Gastroesophageal sphincter (tissue), 4 donors: ENCODE measurements around the gene TADA3. TPM values are rescaled to one million over a fixed set of nuclear protein-coding genes. Genes with fewer than 3 reads are reported as not detected.

Experiments used
- ATAC-seq: fragments of 150-250 bp; one replicate; pipeline ENCODE4 v1.9.1; 2016; ENCODE audit warnings: mild to moderate bottlenecking, moderate library complexity
- H3K27ac ChIP-seq, 4 donors: fragments of 200-600 bp; sonication (generic) in 3 of 4; 1 replicate in 3 of 4; 2 replicates in 1 of 4; pipeline ENCODE4 v1.5.1; 2016 to 2019
- H3K27me3 ChIP-seq: fragments of 200-600 bp; sonication (generic); one replicate; pipeline ENCODE4 v1.5.1; 2019
- H3K36me3 ChIP-seq, 2 donors: fragments of 200-600 bp; sonication (generic); one replicate each; pipeline ENCODE4 v1.5.1; 2019; ENCODE audit warnings: control low read depth in 1 of 2
- H3K4me1 ChIP-seq, 3 donors: fragments of 200-600 bp; sonication (generic); 1 replicate in 2 of 3; 2 replicates in 1 of 3; pipeline ENCODE4 v1.5.1; 2016 to 2019; ENCODE audit warnings: control low read depth in 2 of 3
- H3K4me3 ChIP-seq, 2 donors: fragments of 200-600 bp; sonication (generic); one replicate each; pipeline ENCODE4 v1.5.1; 2019; ENCODE audit warnings: mild to moderate bottlenecking in 1 of 2, moderate library complexity in 1 of 2
- H3K9me3 ChIP-seq, 3 donors: fragments of 200-600 bp; sonication (generic); one replicate each; pipeline ENCODE4 v1.5.1; 2017 to 2019; ENCODE audit warnings: control low read depth in 2 of 3
- EP300 ChIP-seq: sonication (generic); formaldehyde crosslinking; IDR thresholded peaks from one replicate; pipeline ENCODE4 v1.6.1; 2017; ENCODE audit warnings: antibody characterized with exemption, mild to moderate bottlenecking
- POLR2A ChIP-seq, 2 donors: fragments of 450-650 bp; IDR thresholded peaks; one replicate each; pipeline ENCODE4 v1.6.1; 2017; ENCODE audit warnings: antibody characterized with exemption in 2 of 2, mild to moderate bottlenecking in 2 of 2, moderate library complexity in 1 of 2
- POLR2AphosphoS5 ChIP-seq: sonication (generic); formaldehyde crosslinking; IDR thresholded peaks from one replicate; pipeline ENCODE4 v1.6.1; 2017; ENCODE audit warnings: antibody characterized with exemption
- WGBS, 2 donors: methylation state at CpG; one replicate each; pipeline ENCODE4 v1.1.5; 2018; ENCODE audit warnings: low coverage in 1 of 2; 5-methylcytosine and 5-hydroxymethylcytosine counted together
- total RNA-seq, 4 donors: library from RNA; depleted of rRNA; stranded (reverse); fragments of >200 nt; gene quantifications; one replicate each; pipeline ENCODE4 v1.1.0, GENCODE V29; 2016
- TF ChIP-seq, protein P1 (sequence below), 4 experiments: fragments of 200-600 bp in 2 of 4; fragments of 450-650 bp in 2 of 4; sonication (generic) in 1 of 4; IDR thresholded peaks; one replicate each; pipeline ENCODE4 v1.5.1; 2017 to 2019; ENCODE audit warnings: antibody characterized with exemption in 4 of 4, mild to moderate bottlenecking in 2 of 4, moderate library complexity in 2 of 4

The TADA3 gene
- total RNA-seq, 4 donors from 2014 or later, result 54.6 to 82.2 (median 66.0) TPM

DNA sequence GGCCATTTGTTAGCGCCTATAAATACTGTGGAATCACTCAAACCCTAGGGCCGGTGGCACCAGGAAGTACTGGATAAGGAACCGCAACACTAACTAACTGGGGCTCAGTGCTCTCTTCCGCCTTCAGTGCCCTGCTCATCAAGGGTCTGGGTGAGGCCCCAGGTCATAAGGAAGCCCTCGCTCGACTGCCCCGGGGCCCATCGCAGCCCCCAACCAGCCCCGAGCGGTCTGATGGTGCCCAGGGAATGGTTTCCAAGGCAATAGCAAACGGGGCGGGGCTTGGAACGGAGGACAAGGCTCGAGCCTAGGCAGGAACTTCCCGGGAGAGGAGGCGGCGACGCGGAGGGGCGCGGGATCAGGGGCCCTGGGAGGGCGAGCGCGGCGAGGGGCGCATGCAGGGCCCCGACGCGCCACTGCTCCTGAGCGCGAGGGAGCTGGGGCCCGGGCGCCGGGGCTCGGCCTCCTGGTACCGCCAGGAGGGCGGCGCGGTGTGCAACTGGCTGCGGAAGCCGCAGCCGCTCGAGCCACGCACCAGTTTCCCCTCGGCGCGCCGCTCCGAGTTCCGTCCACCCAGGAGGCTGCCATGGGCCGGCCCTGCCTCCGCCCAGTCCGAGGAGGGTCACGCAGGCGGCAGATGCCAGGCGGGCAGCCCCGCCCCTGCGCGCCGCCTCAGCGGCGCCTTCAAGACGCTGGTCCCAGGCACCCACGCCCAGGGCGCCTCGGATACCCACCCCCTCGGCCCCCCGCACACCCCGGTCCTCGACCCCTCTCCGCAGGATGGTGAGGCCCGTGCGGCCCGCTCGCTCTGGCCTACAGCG, 17.6 kb upstream of the TADA3 start, which contains the start of gene TTLL3:
Gene TTLL3, plus strand, starts transcription at position 648 of the 818 bp plus-strand sequence. CDS start 400 bp downstream, outside the sequence.
- peaks cover 0 to 45% of the 10 kb centered on the region in 2 donors for H3K36me3 ChIP-seq
- WGBS, 2 donors, result 9 to 40% methylated on average over 1 to 6 of the region's 76 CpGs
- H3K27ac ChIP-seq, result peak within 1 kb of the TSS; percentile 93 to 98 (median 95)
- H3K4me3 ChIP-seq, result peak within 1 kb of the TSS; percentile 77 to 85
- H3K9me3 ChIP-seq, result no peaks in the 10 kb centered on the region
- peak; percentile 90 for ATAC-seq
- H3K4me1 ChIP-seq, result peaks cover 0 to 31% (median 8%) of the 10 kb centered on the region in 3 donors
- no peaks in the 10 kb centered on the region for H3K27me3 ChIP-seq
- TF ChIP-seq POLR2AphosphoS5, result peak; percentile 59
- TF ChIP-seq POLR2A (IDR thresholded peaks at IDR 0.05), result peak; percentile 74 to 75
- TF ChIP-seq, protein P1, sequence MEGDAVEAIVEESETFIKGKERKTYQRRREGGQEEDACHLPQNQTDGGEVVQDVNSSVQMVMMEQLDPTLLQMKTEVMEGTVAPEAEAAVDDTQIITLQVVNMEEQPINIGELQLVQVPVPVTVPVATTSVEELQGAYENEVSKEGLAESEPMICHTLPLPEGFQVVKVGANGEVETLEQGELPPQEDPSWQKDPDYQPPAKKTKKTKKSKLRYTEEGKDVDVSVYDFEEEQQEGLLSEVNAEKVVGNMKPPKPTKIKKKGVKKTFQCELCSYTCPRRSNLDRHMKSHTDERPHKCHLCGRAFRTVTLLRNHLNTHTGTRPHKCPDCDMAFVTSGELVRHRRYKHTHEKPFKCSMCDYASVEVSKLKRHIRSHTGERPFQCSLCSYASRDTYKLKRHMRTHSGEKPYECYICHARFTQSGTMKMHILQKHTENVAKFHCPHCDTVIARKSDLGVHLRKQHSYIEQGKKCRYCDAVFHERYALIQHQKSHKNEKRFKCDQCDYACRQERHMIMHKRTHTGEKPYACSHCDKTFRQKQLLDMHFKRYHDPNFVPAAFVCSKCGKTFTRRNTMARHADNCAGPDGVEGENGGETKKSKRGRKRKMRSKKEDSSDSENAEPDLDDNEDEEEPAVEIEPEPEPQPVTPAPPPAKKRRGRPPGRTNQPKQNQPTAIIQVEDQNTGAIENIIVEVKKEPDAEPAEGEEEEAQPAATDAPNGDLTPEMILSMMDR (IDR thresholded peaks at IDR 0.05), result peak in 2 of 4 experiments; percentile 21
- TF ChIP-seq EP300, result no peak

DNA sequence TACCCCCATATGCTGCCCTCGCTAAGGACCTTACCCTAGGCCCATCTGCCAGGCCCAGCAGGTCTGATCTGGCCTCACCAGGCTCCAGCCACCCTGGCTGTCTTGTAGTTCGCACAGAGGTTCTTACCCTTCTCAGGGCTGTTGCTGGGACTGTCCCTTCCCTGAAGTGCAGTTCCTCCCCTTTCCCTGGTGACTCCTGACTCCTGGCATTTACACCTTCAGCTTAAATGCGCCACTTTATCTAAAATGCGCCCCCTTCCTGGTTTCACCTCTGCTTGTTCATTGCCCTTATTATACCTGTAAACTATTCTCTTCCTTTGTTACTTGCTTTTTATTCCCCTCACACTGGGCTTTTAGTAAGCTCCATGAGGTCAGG, 17.0 kb upstream of the TADA3 start:
- H3K27me3 ChIP-seq, result no peaks in the 10 kb centered on the region
- H3K27ac ChIP-seq, result peak overlapping the region; percentile 93 to 98 (median 95)
- ATAC-seq, result no peak
- H3K4me3 ChIP-seq, result peak overlapping the region; percentile 77 to 85
- TF ChIP-seq POLR2A (IDR thresholded peaks at IDR 0.05) (no peak), EP300 (no peak), POLR2AphosphoS5 (no peak)
- TF ChIP-seq, protein P1 (IDR thresholded peaks at IDR 0.05), result no peak
- H3K4me1 ChIP-seq, result peaks cover 0 to 31% (median 8%) of the 10 kb centered on the region in 3 donors
- peaks cover 0 to 45% of the 10 kb centered on the region in 2 donors for H3K36me3 ChIP-seq
- H3K9me3 ChIP-seq, result no peaks in the 10 kb centered on the region
- WGBS, 2 donors, result 80 to 81% methylated on average over 3 to 4 of the region's 4 CpGs

DNA sequence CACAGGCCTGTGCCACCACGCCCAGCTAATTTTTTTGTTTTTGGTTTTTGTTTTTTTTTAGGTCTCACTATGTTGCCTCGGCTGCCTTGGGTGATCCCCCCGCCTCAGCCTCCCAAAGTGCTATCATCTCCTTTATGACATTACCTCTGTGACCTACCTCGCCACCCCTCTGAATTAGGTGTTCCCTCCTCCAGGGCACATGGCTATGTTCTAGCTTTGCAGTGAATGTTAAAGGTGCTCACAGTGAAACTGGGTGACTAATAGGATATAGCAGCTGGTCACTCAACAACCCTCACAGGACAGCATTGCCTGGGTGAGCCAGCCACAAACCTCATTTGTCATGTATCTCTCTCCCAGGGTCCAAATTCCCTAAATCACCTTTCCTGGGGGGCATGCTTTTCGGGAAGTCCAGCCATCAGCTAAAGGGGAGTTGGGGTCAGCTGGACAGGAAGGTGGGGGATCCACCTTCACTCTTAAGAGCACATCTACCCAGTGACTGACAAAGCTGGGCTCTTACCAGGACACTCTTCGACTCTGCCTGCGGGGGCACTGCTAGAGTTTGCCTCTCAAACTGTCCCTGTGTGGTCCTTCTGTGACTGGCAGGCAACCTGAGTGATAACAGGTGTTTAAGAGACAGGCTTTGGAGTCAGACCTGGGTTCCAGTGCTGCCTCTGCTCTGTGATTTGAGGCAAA, 16.2 kb upstream of the TADA3 start:
- Histone ChIP-seq H3K4me1 (peaks cover 0 to 31% (median 8%) of the 10 kb centered on the region in 3 donors), H3K4me3 (no peak overlapping the region), H3K27me3 (no peaks in the 10 kb centered on the region), H3K9me3 (no peaks in the 10 kb centered on the region), H3K27ac (peak overlapping the region in 3 of 4 donors; percentile 93 to 98 (median 95)), H3K36me3 (peaks cover 3 to 46% of the 10 kb centered on the region in 2 donors)
- WGBS, 2 donors, result 80 to 84% methylated on average over 1 to 4 of the region's 7 CpGs
- TF ChIP-seq, protein P1 (IDR thresholded peaks at IDR 0.05), result peak in 1 of 4 experiments; percentile 3
- no peak for TF ChIP-seq POLR2A (IDR thresholded peaks at IDR 0.05)
- ATAC-seq, result no peak

DNA sequence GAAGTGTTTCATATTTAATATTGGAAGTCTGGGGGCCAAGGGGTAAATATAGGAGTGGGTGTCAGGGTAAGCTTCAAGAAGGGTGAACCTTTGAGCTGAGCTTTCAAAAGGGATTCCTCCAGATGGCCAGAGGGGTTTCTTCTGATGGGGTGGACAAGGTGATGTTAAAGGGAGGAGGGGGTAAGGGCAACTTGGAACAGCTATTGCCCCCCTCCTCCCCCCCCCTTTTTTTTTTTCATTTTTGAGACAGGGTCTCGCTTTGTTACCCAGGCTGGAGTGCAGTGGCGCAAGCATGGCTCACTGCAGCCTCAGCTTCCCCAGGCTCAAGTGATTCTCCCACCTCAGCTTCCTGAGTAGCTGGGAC, 15.7 kb upstream of the TADA3 start:
- Histone ChIP-seq H3K4me3 (no peak overlapping the region), H3K9me3 (no peaks in the 10 kb centered on the region), H3K27ac (peak overlapping the region in 2 of 4 donors; percentile 93 to 98), H3K27me3 (no peaks in the 10 kb centered on the region), H3K4me1 (peaks cover 0 to 31% (median 8%) of the 10 kb centered on the region in 3 donors), H3K36me3 (peaks cover 7 to 46% of the 10 kb centered on the region in 2 donors)
- TF ChIP-seq EP300, result no peak
- TF ChIP-seq, protein P1 (IDR thresholded peaks at IDR 0.05), result no peak
- TF ChIP-seq POLR2AphosphoS5, result no peak
- TF ChIP-seq POLR2A (IDR thresholded peaks at IDR 0.05), result no peak
- no peak for ATAC-seq
- no CpG with 5 or more reads among the region's 2 CpGs for WGBS, 2 donors
